ENCODE results near the gene PLEKHG1. TPM values are rescaled to one million over a fixed set of nuclear protein-coding genes. Genes with fewer than 3 reads are reported as not detected.

PLEKHG1 gene
- polyA plus RNA-seq, 2 of the 4 experiments (the other 2 are of a cell fraction): 0.17 to 0.93 TPM

DNA sequence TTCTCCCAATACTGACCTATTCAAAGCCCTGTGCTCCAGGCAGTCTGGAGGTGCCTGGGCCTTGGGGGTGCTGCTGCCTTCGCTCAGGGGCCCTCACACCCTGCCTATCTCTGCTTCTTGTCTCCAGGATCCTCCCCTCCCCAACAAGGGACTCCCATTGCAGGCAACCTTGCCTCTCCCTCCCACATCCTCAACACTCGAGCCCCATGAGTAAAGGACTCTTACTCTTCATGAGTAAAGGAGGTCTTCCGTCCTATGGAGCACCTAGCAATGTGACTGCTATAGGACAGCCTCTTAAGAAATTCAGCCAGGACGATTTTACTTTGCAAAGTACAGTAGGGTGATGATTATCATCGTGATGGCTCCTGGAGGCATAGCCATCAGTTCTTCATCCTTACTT, 24.5 kb downstream of the PLEKHG1 start:
- Histone ChIP-seq H3K4me1 (no peaks in the 10 kb centered on the region), H3K4me3 (no peak overlapping the region), H3K9me3 (no peaks in the 10 kb centered on the region), H3K27ac (no peak overlapping the region), H3K4me2 (no peak overlapping the region)
- TF ChIP-seq SMC3 (IDR thresholded peaks at IDR 0.05) (no peak), JUNB (IDR thresholded peaks at IDR 0.05) (no peak), HOXB13 (CRISPR knock-in tag; IDR thresholded peaks at IDR 0.05; ENCODE audit: low read depth) (no peak), RAD21 (conservative IDR thresholded peaks at IDR 0.05 in 1 of 2, IDR thresholded peaks at IDR 0.05 in 1 of 2) (no peak), CHD2 (IDR thresholded peaks at IDR 0.05; ENCODE audit: low read length, partially characterized antibody) (no peak), TFCP2L1 (CRISPR knock-in tag; IDR thresholded peaks at IDR 0.05) (no peak), ZFP36 (IDR thresholded peaks at IDR 0.05; ENCODE audit: borderline replicate concordance, partially characterized antibody) (no peak), NFE2L2 (conservative IDR thresholded peaks at IDR 0.05; ENCODE audit: low read length) (no peak), ATOH8 (CRISPR knock-in tag; IDR thresholded peaks at IDR 0.05; ENCODE audit: low read depth) (no peak), CBX2 (IDR thresholded peaks at IDR 0.05; ENCODE audit: borderline replicate concordance, low read depth) (no peak), RFX5 (IDR thresholded peaks at IDR 0.05) (no peak), HOXA7 (CRISPR knock-in tag; IDR thresholded peaks at IDR 0.05) (no peak), RARB (CRISPR knock-in tag; IDR thresholded peaks at IDR 0.05) (no peak), CBX8 (IDR thresholded peaks at IDR 0.05) (no peak)
- TF ChIP-seq, protein P1, sequence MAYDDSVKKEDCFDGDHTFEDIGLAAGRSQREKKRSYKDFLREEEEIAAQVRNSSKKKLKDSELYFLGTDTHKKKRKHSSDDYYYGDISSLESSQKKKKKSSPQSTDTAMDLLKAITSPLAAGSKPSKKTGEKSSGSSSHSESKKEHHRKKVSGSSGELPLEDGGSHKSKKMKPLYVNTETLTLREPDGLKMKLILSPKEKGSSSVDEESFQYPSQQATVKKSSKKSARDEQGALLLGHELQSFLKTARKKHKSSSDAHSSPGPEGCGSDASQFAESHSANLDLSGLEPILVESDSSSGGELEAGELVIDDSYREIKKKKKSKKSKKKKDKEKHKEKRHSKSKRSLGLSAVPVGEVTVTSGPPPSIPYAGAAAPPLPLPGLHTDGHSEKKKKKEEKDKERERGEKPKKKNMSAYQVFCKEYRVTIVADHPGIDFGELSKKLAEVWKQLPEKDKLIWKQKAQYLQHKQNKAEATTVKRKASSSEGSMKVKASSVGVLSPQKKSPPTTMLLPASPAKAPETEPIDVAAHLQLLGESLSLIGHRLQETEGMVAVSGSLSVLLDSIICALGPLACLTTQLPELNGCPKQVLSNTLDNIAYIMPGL (CRISPR knock-in tag; IDR thresholded peaks at IDR 0.05; ENCODE audit: borderline replicate concordance): no peak
- TF ChIP-seq, protein P2, sequence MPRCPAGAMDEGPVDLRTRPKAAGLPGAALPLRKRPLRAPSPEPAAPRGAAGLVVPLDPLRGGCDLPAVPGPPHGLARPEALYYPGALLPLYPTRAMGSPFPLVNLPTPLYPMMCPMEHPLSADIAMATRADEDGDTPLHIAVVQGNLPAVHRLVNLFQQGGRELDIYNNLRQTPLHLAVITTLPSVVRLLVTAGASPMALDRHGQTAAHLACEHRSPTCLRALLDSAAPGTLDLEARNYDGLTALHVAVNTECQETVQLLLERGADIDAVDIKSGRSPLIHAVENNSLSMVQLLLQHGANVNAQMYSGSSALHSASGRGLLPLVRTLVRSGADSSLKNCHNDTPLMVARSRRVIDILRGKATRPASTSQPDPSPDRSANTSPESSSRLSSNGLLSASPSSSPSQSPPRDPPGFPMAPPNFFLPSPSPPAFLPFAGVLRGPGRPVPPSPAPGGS (IDR thresholded peaks at IDR 0.05): no peak
- TF ChIP-seq, protein P3, sequence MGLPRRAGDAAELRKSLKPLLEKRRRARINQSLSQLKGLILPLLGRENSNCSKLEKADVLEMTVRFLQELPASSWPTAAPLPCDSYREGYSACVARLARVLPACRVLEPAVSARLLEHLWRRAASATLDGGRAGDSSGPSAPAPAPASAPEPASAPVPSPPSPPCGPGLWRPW (IDR thresholded peaks at IDR 0.05): no peak
- TF ChIP-seq, protein P4, sequence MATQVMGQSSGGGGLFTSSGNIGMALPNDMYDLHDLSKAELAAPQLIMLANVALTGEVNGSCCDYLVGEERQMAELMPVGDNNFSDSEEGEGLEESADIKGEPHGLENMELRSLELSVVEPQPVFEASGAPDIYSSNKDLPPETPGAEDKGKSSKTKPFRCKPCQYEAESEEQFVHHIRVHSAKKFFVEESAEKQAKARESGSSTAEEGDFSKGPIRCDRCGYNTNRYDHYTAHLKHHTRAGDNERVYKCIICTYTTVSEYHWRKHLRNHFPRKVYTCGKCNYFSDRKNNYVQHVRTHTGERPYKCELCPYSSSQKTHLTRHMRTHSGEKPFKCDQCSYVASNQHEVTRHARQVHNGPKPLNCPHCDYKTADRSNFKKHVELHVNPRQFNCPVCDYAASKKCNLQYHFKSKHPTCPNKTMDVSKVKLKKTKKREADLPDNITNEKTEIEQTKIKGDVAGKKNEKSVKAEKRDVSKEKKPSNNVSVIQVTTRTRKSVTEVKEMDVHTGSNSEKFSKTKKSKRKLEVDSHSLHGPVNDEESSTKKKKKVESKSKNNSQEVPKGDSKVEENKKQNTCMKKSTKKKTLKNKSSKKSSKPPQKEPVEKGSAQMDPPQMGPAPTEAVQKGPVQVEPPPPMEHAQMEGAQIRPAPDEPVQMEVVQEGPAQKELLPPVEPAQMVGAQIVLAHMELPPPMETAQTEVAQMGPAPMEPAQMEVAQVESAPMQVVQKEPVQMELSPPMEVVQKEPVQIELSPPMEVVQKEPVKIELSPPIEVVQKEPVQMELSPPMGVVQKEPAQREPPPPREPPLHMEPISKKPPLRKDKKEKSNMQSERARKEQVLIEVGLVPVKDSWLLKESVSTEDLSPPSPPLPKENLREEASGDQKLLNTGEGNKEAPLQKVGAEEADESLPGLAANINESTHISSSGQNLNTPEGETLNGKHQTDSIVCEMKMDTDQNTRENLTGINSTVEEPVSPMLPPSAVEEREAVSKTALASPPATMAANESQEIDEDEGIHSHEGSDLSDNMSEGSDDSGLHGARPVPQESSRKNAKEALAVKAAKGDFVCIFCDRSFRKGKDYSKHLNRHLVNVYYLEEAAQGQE (IDR thresholded peaks at IDR 0.05): no peak
- FAIRE-seq: no peak
- 7% methylated on average over 3 of the region's 5 CpGs for WGBS (ENCODE audit: missing lambda C conversion rate)
- no peak for ATAC-seq
- POLR2A ChIA-PET: no interaction called here
- CTCF ChIA-PET: no interaction called here
- DNase-seq (ENCODE audit: low read depth in 1 of 2, low spot score in 1 of 2): no peak

GRCh38 chr6:150625927-150626326, 26.2 kb downstream of the PLEKHG1 start:
- Histone ChIP-seq H3K4me2 (no peak overlapping the region), H3K4me3 (no peak overlapping the region), H3K27ac (no peak overlapping the region), H3K4me1 (no peaks in the 10 kb centered on the region), H3K9me3 (no peaks in the 10 kb centered on the region)
- no peak for FAIRE-seq
- ATAC-seq: no peak
- DNase-seq (ENCODE audit: low read depth in 1 of 2, low spot score in 1 of 2): no peak
- ChIA-PET POLR2A (no interaction called here), CTCF (no interaction called here)
- WGBS (ENCODE audit: missing lambda C conversion rate): 27% methylated on average over 4 of the region's 4 CpGs
- TF ChIP-seq RARB (CRISPR knock-in tag; IDR thresholded peaks at IDR 0.05): no peak
- no peak for TF ChIP-seq CBX8 (IDR thresholded peaks at IDR 0.05)
- TF ChIP-seq HOXA7 (CRISPR knock-in tag; IDR thresholded peaks at IDR 0.05): no peak
- TF ChIP-seq BHLHE40 (IDR thresholded peaks at IDR 0.05; ENCODE audit: low read depth, low read length): no peak
- no peak for TF ChIP-seq RNF2 (IDR thresholded peaks at IDR 0.05; ENCODE audit: borderline replicate concordance, low read depth)
- TF ChIP-seq, protein P4 (IDR thresholded peaks at IDR 0.05): no peak
- TF ChIP-seq CBX2 (IDR thresholded peaks at IDR 0.05; ENCODE audit: borderline replicate concordance, low read depth): no peak
- TF ChIP-seq ESRRA (IDR thresholded peaks at IDR 0.05; ENCODE audit: borderline replicate concordance, low read length): no peak
- no peak for TF ChIP-seq RAD21 (conservative IDR thresholded peaks at IDR 0.05 in 1 of 2, IDR thresholded peaks at IDR 0.05 in 1 of 2)
- no peak for TF ChIP-seq GATA3 (IDR thresholded peaks at IDR 0.05; ENCODE audit: borderline replicate concordance)
- TF ChIP-seq, protein P1 (CRISPR knock-in tag; IDR thresholded peaks at IDR 0.05; ENCODE audit: borderline replicate concordance): no peak
- no peak for TF ChIP-seq RFX5 (IDR thresholded peaks at IDR 0.05)
